ENCODE results near the gene EGLN1.

DNA sequence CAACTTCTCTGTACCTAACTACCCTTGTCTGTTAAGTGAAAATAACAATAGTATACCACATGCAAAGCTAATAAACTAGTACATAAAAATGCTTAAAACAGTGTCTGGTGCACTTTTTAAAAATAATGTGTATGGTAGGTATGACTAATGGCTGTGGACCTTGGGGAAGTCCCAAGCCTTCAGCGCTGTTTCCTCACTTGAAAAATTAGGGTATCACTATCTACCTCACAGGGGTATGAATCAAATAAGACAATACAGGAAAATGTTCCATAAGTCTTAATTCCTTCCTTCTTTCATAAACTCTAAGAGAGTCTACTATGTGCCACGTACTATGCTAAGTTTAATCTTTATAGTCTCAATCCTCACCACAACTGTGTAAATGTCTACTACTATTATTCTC, 32.0 kb downstream of the EGLN1 start:
- no peak for TF ChIP-seq CTCF (IDR thresholded peaks at IDR 0.05; ENCODE audit: borderline replicate concordance, extremely low read depth, low read length, poor library complexity, severe bottlenecking)
- TF ChIP-seq EZH2 (IDR thresholded peaks at IDR 0.05; ENCODE audit: borderline replicate concordance, low read depth, low read length, severe bottlenecking): no peak

All from DND-41 (cell line).